Activated naive CD4-positive, alpha-beta T cell (primary cell): ENCODE results near the gene SELENON.

Experiments
- DNase-seq, 4 experiments: peaks; one replicate each; lab custom pipeline; 2025; lab: John Stamatoyannopoulos, UW

The SELENON gene, protein sequence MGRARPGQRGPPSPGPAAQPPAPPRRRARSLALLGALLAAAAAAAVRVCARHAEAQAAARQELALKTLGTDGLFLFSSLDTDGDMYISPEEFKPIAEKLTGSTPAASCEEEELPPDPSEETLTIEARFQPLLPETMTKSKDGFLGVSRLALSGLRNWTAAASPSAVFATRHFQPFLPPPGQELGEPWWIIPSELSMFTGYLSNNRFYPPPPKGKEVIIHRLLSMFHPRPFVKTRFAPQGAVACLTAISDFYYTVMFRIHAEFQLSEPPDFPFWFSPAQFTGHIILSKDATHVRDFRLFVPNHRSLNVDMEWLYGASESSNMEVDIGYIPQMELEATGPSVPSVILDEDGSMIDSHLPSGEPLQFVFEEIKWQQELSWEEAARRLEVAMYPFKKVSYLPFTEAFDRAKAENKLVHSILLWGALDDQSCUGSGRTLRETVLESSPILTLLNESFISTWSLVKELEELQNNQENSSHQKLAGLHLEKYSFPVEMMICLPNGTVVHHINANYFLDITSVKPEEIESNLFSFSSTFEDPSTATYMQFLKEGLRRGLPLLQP

DNA sequence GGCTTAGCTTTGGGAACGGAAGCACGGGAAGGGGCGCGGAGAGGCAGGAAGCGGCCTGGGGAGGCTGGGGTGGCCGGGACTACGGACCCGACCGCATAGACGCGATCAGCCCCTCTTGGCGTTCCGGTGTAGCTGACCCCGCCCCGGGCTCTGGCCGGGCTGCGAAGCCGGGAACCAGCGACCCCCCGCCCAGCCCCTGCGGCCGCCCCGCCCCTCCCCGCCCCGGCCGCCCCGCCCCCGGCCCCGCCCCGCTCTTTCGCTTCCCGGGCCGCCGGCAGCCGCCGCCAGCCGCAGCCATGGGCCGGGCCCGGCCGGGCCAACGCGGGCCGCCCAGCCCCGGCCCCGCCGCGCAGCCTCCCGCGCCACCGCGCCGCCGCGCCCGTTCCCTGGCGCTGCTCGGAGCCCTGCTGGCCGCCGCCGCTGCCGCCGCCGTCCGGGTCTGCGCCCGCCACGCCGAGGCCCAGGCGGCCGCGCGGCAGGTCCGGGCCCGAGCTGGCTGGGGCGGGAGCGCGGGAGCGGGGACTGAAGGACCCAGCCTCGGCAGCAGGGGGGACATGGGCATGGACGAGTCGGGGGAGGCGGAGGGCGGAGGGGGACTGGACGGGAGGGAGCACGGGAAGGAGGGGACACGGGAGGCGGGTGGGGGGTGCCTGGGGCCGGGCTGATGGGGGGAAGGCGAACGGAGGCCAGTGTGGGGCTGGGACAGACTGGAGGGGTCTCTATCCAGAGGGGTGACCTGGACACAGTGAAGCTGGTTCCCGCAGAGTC lies at the start of gene SELENON:
Gene SELENON (plus strand): TSS at position 259 of the 768 bp plus-strand sequence. CDS start 38 bp downstream, at position 297.
- peak in 2 of 4 experiments; percentile 17 to 36 for DNase-seq

DNA sequence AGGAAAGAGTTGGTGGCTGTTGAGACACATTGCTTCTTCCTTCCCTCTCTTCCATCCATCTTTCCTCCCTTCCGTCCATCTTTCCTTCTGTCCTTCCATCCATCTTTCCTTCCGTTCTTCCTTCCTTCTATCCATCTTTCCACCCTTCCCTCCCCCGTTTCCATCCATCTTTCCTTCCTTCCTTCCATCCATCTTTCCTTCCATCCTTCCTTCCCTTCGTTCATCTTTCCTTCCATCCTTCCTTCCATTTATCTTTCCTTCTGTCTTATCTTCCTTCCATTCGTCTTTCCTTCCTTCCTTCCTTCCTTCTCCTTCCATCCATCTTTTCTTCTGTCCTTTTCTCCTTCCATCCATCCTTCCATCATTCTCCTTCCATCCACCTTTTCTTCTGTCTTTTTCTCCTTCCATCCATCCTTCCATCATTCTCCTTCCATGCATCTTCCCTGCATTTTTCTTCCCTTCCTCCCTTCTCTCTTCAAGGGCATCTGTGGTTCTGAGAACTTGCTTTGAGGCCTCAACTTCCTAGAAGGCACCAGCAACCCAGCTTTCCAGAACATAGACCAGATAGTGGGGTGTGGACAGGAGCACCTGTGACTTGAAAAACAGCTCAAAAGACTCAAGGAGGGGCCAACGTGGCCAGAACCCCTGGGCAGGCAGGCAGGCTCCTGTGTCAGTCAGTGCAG lies 48.9 kb upstream of the SELENON start:
- no peak for DNase-seq

DNA sequence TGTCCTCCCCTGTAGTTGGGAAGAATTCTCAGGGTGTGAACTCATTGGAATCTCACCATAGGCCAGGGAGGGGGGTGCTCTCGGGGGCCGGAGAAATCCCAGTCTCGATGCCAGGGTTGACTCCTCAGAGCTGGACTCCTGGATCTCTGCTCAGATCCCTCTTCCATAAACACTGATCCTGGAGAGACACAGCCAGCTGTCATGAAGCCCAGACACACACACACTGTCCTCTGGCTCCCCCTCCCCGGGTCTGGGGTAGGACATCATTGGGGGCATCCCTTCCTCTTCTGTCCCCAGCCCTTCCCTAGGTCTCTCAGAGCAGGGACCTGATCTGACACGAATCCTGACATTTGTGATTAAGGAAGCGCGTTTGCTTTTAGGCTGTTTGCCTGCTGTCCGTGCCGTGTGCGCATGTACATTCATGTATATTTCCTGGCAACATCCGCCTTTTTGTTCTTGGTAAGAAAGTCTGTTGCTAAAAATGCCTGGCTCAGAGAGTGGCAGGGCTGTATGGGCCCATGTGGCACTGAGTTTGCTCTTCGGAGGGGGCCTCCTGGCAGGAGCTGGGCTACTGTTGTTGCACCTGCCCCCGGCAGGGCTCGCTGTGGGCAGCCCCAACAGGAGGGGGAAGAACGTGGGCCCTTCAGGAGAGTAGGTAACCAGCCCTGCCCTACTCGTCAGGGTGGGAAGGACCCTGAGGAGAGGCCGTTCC lies 45.4 kb upstream of the SELENON start:
- DNase-seq, result peak in 2 of 4 experiments; percentile 19 to 43

DNA sequence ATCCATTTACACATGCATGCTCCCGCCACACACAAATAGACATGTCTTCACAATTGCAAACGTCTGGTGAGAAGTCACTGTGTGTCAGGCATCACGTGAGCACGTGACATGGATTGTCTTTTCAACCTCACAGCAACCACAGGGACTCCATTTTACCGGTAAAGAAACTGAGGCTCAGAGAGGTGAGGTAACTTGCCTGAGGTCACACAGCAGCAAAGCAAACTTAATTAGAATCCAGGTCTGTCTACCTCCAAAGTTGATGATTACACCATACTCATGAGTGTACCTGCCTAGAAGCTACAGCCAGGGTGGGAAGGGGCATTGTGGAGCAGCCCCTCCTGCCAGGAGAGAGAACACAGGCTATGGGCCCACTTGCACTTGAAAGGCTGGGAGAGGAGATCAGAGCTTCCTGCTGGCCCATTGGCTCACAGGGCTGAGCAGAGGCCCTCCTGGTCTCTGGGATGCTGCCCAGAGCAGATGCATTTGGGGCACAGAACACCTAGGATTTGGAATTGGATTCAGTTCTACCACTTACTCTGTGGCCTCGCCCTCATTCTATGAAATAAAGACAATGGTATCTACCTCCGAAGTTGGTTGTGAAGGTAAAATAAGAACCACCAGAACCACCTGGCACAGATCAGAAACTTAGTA lies 44.4 kb upstream of the SELENON start:
- DNase-seq, result no peak

DNA sequence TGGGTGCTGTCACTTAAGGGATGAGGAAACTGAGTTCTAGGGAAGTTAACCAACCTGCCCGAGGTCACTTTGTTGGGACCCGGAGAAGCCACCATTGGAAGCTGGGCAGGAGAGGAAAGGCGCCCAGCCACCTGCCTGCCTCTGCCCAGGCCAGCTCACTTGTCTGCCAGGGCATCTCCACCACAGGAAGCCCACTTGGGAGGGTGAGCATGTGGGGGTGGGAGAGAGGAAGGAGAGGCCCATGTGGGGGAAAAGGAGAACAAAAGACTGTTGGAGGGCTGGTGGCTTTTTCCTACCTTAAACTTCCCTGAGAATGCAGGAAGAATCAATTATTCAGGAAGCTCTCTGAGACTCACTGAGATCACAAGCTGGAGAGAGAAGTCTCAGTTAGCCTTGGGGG lies 43.8 kb upstream of the SELENON start:
- DNase-seq, result no peak

DNA sequence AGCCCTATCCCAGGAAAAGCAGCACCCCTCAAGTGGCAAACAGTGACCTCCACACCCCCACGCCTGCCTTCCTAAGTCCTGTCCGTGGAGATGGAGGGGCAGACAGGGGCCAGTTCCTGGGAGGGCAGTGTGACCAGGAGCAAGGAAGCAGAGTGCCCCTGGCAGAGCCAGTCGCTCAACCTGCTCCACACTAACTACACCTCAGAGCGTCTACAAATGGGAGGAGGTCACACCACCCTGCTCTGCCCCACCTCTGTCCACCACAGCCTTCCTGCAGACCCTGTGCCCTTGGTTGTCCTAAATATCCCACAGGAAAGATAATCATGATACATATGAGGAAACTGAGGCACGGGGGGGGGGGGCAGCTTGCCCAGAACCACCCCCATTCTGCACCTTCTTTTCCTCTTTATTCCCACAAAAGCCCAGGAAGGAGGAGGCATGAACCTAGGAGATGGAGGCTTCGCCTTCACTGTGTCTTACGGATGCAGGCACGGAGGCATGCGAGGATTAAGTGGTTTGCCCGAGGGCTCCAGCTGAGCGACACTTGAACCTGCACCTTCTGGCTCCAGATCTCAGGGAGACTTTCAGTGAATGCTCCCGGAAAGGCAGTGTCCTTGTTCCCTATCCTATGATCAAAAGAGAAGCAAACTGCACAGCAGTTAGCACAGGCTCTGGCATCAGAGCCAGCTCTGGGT lies 42.7 kb upstream of the SELENON start:
- DNase-seq, result no peak

DNA sequence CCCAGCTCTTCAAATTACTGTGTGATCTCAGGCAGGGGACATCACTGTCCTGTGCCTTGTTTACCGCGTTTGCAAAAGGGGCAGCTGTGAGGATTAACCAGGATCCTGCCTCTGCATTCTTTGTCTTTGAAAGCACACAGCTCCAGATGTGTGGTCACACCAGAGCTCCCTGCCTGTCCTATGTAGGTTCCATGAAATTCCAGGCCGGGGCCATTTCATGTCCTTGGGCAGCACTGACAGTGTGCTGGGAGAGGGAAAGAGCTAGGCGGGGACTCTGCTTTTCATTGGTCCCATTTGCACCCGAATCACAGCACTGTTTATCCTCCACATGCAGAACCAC lies 42.2 kb upstream of the SELENON start:
- DNase-seq, result no peak

DNA sequence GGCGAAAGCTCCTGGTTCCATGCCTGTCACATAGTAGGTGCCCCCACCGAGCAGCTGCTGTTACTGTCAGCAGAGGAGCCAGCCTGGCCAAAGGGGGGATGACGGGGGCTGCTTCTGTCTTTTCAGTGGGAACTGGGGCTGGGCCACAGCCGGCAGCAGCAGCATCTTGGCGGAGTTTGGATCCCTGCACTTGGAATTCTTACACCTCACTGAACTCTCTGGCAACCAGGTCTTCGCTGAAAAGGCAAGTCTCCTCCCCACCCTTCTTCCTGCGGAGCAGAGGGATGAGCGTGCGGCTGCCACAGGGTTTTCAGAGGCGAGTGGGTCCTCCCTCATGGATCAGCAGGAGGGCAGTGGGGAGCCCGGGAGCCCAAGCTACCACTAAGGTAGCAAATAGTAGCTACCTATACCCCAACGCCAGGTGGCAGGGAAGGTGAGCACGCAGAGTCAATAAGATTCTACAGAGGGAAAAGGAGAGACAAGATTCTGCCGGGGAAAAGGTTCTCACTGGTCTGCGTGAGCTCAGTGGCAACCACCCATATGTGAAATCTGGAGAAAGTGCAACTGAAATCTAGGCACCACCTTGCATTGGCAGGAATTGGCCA lies 41.4 kb upstream of the SELENON start:
- no peak for DNase-seq

DNA sequence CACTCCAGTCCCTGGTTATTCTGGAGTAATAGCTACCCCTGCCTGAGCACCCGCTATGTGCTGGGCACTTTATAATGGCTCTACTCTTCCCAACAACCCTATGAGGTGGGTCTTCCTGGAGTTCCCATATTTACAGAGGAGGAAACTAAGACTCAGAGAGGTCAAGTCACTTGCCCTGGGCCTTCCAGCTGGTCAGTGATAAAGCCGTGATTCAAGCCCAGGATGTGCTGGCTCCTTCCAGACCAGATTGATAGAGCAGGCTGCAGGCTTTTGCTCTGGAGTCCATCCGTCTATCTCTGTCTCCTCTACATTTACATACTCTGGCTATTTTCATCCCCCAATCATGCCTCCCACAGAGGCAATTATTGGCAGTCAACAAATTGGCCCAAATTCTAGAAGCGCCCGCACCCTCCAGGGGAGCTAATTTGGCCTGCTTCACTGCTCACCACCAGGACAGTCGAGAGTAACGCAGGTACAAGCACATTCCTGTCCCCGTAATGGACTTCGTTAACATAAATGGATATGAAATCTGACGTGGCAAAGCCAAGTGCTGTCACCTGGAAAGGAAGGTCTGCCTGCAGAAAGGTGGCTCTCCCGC lies 39.8 kb upstream of the SELENON start:
- DNase-seq, result no peak

DNA sequence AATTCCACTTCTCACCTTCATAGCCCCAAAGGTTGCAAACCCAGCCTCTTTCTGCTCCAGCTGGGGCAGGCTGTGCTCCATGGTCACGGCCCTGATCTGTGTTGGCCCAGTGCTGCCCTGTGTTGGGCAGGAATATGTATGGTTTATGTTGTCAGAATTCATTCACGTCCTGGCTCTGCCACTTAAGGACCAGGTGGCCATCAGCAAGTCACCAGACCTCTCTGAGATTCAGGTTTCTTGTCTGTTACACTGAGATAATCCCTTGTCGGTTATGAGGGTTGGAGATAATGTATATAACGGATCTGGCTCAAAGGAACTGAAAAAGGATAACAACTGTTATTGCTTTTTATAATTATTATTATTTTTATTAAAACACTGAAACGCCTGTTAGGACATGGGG lies 39.1 kb upstream of the SELENON start:
- no peak for DNase-seq

DNA sequence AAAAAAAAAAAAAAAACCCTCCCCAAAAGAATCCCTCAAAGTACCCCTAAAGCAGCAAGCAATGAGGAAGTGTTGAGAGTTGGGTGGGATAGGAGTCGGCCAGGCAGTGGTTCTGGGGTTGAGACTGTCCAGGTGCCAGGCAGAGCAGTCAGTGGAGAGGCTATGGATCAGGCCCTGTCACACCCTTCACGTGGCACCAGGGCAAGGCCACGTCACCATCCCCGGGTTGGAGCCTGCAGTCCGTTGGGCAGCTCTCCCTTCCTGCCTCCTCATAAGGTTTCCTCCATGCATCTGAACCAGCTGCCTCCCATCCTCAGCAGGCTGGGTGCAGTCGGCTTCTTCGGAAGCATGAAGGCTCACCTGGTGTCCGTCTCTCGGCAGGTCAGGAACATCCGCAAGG lies 36.5 kb upstream of the SELENON start:
- no peak for DNase-seq

DNA sequence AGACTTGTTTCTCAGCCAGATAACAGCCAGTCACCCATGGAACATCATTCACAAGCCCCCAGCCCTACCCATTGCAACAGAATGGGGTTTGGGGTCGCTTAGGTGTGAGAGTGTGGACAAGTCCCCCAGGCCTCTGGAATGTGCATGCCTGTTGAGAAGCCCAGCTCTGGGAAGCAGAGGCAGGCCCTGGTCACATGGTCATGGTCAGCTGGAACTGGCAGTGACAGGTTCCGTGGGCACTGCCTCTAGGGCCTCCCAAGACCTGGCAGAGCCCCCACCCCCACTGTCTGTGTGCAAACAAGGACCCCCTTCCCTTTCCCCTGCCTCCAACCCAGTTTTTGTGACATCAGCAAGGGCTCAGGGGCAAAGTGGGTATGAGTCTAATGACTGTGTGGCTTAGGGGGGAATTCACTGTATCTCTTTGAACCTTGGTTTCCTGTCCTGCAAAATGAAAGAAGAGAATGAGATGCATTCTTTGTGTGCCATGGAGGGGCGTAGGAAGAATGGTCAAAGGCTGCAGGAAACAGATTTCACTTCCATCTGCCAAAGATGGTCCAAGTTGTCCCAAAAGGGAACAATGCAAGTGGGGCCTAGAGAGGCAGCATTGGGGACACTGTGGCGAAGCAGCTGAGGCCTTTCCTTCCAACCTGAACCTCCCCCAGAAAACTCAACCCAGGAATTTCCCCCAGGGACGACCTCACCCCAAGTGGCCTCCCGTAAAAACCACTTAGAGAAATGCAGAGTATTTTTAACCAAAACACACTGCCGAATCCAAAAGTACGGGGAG lies 34.7 kb upstream of the SELENON start:
- no peak for DNase-seq

DNA sequence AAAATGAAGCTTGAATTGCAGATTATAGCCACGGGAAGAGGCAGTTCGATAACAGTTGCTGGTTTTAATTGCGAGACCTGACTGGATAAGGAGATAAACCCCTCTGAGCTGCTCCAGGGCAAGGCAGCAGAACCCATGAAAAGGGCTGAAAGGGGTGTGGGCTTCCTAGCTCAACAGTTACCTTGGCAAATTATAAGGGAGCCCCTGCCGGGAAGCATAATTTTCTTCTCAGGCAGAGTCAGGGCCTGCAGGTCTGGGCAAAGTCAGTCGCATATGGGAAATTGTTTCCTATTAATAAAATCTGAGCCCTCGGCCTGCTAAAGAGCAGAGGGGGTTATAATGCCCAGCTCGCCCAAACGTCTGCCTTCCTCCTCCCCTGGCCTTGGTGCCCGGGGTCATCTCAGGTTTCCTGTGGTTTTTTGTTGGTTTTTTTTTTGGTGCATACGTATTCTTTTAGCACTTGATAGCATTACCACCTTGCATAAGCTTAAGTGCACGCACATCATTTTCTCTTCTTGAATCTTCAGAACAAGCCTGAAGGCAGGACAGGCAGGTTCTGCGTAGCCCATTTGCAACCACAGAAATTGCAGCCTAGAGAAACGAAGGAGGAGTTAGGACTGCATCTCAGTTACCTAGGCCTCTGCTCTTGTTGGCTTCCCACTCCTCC lies 33.9 kb upstream of the SELENON start:
- no peak for DNase-seq

DNA sequence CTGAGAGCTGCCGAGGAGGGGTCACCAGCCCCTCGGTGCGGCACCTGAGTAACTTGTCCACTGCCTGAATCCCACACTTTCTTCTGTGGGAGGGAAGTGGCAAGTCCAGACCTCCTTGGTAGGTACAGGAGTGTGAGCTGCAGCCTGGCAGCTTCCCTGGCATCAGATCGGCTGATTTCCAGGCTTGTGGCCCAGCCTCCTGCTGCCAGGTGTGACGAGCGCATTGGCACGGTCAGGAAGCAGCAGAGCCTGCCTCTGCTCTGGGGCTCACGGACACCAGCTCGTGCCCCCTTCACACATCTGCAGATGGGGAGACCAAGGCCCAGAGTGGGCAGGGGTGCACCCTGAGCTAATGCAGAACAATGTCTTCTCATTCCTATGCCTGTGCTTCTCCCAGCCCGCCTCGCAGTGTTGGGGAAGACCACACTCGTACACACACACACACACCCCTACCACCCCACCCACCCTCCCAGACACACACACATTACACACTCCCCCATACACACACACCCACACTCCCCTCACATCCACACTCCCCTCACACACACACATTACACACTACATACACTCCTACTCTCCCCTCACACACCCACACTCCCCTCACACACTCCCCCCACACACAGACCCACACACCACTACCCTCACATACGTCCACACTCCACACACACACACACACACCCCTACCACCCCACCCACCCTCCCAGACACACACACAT lies 33.1 kb upstream of the SELENON start:
- DNase-seq, result no peak

DNA sequence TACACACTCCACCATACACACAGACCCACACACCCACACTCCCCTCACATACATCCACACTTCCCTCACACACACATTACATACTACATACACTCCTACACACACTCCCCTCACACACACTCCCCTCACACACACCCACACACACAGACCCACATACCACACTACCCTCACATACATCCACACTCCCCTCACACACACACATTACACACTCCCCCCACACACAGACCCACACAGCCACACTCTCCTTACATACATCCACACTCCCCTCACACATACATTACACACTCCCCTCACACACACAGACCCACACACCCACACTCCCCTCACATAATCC lies 32.6 kb upstream of the SELENON start:
- no peak for DNase-seq

DNA sequence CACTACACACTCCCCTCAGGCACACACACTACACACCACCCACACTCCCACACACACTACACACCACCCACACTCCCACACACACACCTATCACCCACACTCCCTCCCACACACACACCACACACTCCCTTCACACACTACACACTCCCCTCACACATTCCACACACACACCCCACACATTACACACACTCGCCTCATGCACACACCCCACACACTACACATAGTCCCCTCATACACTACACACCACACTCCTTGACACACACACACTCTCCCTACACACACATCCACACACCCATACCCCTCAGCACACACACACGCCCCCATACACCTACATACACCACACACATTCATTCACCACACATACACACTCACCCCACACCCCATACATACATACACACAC lies 31.0 kb upstream of the SELENON start:
- DNase-seq, result no peak

DNA sequence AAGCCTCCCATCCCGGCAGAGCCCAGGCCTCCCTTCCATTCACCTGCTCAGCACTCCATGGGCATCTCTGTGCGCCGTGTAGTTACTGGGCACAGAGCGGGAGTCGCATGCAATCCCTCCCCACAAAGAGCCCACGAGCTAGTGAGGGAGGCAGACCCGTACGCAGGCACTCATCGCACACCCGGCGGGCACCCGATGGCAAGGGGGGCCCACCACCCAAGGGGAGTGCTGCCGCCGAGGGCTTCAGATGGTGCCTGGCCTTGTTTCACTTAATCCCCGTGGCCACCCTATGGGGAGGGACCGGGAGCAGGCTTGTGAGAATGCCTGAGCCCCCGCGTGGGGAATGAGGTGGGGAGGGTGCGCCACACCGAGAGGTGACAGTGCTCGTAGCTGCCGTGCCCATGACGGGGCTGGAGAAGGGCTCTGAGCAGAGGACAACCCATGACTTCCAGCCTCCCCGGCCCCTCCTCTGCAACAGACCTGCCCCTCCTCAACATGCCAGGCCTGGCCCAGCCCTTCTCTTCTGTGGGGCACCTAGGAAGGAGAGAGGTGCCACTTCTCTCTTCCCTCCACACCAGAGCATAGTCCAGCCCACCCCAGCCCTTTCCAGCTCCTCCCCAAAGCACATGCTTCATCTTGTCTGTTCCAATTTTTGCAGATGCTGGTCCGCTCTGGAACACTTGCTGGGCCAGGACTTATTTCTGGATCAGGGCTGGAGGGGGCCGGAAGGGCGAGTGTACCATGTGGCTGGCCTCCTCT lies 30.2 kb upstream of the SELENON start:
- DNase-seq, result no peak
